Chondrocyte (in vitro differentiated cells): ENCODE measurements around the gene TRIM5. TPM values are rescaled to one million over a fixed set of nuclear protein-coding genes. Genes with fewer than 3 reads are reported as not detected.
"Not testable (repeated sequence)": the region's sequence is repeated elsewhere in the genome, so short reads cannot be mapped to it uniquely, and the experiment has no call there.

ENCODE experiments used
- DNase-seq: peaks from one replicate; pipeline ENCODE4 v3.0.0; 2021; ENCODE audit warnings: mixed read lengths, low spot score
- H3K27ac Mint-ChIP-seq: one replicate; pipeline ENCODE4 v1.8.0; 2021; ENCODE audit warnings: mild to moderate bottlenecking, moderate library complexity, mixed read lengths; ENCODE audit not compliant: unreplicated experiment
- H3K27me3 Mint-ChIP-seq: 2 replicates; pipeline ENCODE4 v1.8.0; 2021; ENCODE audit warnings: low read depth, mixed read lengths
- H3K36me3 Mint-ChIP-seq: 2 replicates; pipeline ENCODE4 v1.8.0; 2021; ENCODE audit warnings: low read depth, mixed read lengths
- H3K4me1 Mint-ChIP-seq: 2 replicates; pipeline ENCODE4 v1.8.0; 2021; ENCODE audit warnings: low read depth, mild to moderate bottlenecking, mixed read lengths
- H3K4me3 Mint-ChIP-seq: one replicate; pipeline ENCODE4 v1.8.0; 2021; ENCODE audit warnings: mild to moderate bottlenecking, moderate library complexity, mixed read lengths; ENCODE audit not compliant: unreplicated experiment
- H3K9me3 Mint-ChIP-seq: 2 replicates; pipeline ENCODE4 v1.8.0; 2021; ENCODE audit warnings: low read depth, mixed read lengths
- CTCF ChIP-seq: fragments of 200-600 bp; sonication (generic); IDR thresholded peaks from 2 replicates; pipeline ENCODE4 v1.5.0; 2021; ENCODE audit warnings: antibody characterized with exemption, mild to moderate bottlenecking, moderate library complexity
- total RNA-seq: library from RNA; stranded (reverse); gene quantifications from 3 replicates; pipeline ENCODE4 v1.2.1, GENCODE V29; 2021

The TRIM5 gene
- total RNA-seq, 1 donor from 2014 or later = 36.2 TPM

GRCh38 chr11:5689551-5689983 lies 4.7 kb upstream of the TRIM5 start, which contains the start of gene TRIM22:
Gene TRIM22 (plus strand): TSS chr11:5689790. CDS start chr11:5696233, 6,443 bp downstream.
- no peak for DNase-seq
- peak within 1 kb of the TSS; percentile 97 for H3K27ac Mint-ChIP-seq
- peaks cover 3% of the 10 kb centered on the region for H3K36me3 Mint-ChIP-seq
- no peak for TF ChIP-seq CTCF
- H3K4me3 Mint-ChIP-seq = peak within 1 kb of the TSS; percentile 83
- H3K27me3 Mint-ChIP-seq = no peaks in the 10 kb centered on the region
- no peaks in the 10 kb centered on the region for H3K9me3 Mint-ChIP-seq
- peaks cover 57% of the 10 kb centered on the region for H3K4me1 Mint-ChIP-seq

- DNase-seq = no peak
- Mint-ChIP-seq H3K4me3 (no peak overlapping the region), H3K27ac (peak overlapping the region; percentile 27), H3K4me1 (peaks cover 60% of the 10 kb centered on the region), H3K36me3 (peaks cover 3% of the 10 kb centered on the region), H3K9me3 (no peaks in the 10 kb centered on the region), H3K27me3 (no peaks in the 10 kb centered on the region)
- no peak for TF ChIP-seq CTCF
Measured at GRCh38 chr11:5688482-5688881, 3.6 kb upstream of the TRIM5 start.

- no peak overlapping the region for H3K27ac Mint-ChIP-seq
- H3K9me3 Mint-ChIP-seq = no peaks in the 10 kb centered on the region
- no peak for DNase-seq
- no peaks in the 10 kb centered on the region for H3K36me3 Mint-ChIP-seq
- no peak overlapping the region for H3K4me3 Mint-ChIP-seq
- H3K27me3 Mint-ChIP-seq = no peaks in the 10 kb centered on the region
- peaks cover 58% of the 10 kb centered on the region for H3K4me1 Mint-ChIP-seq
- no peak for TF ChIP-seq CTCF
Measured at GRCh38 chr11:5686426-5686825, 1.6 kb upstream of the TRIM5 start.

- TF ChIP-seq CTCF = no peak
- Mint-ChIP-seq H3K36me3 (peaks cover 9% of the 10 kb centered on the region), H3K4me1 (peaks cover 43% of the 10 kb centered on the region), H3K4me3 (peak overlapping the region; percentile 85), H3K27ac (peak overlapping the region; percentile 99), H3K27me3 (no peaks in the 10 kb centered on the region), H3K9me3 (no peaks in the 10 kb centered on the region)
- DNase-seq = no peak
Measured at GRCh38 chr11:5684036-5684645, 733 bp downstream of the TRIM5 start.

- not testable (repeated sequence) for DNase-seq, H3K27me3 Mint-ChIP-seq, H3K9me3 Mint-ChIP-seq
- Mint-ChIP-seq H3K4me1 (peaks cover 38% of the 10 kb centered on the region), H3K4me3 (peak overlapping the region; percentile 85), H3K36me3 (peaks cover 13% of the 10 kb centered on the region), H3K27ac (peak overlapping the region; percentile 99)
Measured at GRCh38 chr11:5683620-5684019, 1.3 kb downstream of the TRIM5 start.

- Mint-ChIP-seq H3K4me1 (peaks cover 38% of the 10 kb centered on the region), H3K36me3 (peaks cover 19% of the 10 kb centered on the region)
- H3K27me3 Mint-ChIP-seq, DNase-seq, H3K27ac Mint-ChIP-seq, H3K4me3 Mint-ChIP-seq, H3K9me3 Mint-ChIP-seq: not testable (repeated sequence)
Measured at GRCh38 chr11:5682890-5683441, 1.9 kb downstream of the TRIM5 start.
